T-helper 1 cell (primary cell): ENCODE results near the gene TMEM135.
A peak's percentile ranks its signal among the peaks of the same experiment; 100 is the strongest.
"Not testable (repeated sequence)": the region's sequence is repeated elsewhere in the genome, so short reads cannot be mapped to it uniquely, and the experiment has no call there.

ENCODE experiments used
- DNase-seq, 5 donors: peaks; one replicate each; pipeline ENCODE4 v3.0.0-alpha.2; 2012 to 2020

The TMEM135 gene

DNA sequence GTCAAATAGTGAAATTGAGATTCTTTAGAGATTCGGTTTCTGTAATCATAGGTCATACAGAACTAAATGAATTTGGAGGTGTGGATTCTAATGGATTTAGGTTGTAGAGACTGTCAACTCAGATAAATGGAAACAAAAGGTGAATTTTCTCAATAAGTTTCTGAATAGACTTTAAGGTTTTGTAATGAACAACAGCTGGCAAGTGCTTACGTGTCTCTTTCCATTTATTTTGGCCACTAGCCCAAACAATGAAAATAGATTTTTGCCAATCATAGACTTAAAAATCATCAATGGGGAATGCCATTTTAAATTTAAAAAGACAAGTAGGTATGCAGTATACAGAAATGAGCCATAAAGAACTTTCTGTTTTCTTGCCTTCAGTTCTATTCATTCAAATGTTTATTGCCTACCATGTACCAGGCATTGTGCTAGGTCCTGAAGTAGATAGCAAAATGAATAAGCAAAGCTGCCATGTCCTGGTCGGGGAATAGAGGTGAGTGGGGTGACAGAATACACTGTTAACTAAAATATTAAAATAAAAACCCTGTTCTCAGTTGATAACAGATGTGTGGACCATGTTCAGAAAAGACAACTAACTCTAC, 16.9 kb upstream of the TMEM135 start:
- no peak for DNase-seq

DNA sequence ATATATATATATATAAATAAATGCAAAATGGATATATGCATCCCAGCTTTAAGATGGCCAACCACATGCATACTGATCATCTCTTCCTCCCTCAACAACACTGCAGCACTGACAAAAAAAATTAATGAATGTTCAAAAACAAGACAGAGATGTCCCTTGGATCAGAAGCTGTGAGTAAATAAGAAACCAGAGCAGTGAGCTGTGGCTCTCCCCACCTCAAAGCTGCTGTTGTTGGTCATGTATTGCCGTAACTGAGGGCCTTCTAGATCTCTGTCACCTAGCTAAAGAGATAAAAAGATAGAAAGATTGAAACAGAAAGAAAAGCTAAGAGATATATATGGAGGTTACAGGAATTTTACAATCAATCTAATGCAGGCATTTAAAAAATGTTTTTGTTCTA, 15.5 kb upstream of the TMEM135 start:
- DNase-seq, result peak in 1 of 5 donors; percentile 58

DNA sequence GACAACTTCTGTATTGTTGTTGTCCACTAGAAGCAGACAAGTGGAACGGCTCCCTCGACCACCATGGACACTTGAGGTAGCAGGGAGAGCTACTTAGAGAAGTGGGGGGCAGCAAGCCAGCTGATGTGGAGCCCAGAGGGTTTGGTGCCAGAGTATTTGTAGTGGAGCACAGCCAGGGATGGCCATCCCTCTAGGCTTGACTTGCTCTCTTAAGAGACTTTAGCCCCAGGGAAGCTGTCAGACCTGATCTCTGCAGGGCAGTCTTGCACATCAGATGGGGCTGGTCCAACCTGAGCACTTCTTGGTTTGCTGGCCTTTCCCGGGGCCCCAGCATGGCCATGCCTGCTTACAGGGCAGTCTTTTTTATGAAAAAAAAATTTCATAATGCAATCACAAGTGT, 15.0 kb upstream of the TMEM135 start:
- DNase-seq, result no peak

DNA sequence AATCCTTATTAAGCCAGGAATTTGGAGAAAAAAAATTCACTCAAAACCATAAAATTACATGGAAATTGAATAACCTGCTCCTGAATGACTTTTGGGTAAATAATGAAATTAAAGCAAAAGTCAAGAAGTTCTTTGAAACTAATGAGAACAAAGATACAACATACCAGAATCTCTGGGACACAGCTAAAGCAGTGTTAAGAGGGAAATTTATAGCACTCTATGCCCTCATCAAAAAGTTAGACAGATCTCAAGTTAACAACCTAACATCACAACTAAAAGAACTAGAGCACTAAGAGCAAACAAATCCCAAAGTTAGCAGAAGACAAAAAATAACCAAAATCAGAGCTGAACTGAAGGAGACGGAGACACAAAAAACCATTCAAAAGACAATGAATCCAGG, 11.3 kb upstream of the TMEM135 start:
- DNase-seq, result not testable (repeated sequence)

DNA sequence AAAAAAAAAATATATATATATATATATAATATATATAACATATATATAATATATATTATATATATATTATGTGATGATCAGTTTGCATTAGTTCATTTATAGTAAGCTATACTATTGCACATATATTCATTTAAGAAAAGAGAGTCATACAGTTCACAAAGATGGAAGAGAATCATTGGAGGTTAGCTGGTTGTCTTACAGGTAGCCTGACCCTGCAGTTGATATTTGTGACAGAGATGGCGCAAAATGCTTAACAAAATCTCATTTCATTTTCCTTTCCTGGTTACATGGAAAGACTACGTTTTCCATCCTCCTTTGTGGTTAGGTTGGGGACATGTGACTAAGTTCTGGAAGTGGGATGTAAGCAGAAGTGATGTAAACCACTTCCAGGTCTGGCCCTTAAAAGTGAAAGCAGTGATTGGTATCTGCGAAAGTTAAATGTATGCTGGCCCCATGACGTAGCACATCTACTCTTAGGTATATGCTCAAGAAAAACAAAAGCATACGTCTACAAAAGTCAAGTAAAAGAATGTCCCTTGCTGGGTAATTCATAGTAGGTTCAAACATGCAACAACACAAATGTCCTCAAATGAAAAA, 7.2 kb upstream of the TMEM135 start:
- peak in 1 of 5 donors; percentile 41 for DNase-seq

DNA sequence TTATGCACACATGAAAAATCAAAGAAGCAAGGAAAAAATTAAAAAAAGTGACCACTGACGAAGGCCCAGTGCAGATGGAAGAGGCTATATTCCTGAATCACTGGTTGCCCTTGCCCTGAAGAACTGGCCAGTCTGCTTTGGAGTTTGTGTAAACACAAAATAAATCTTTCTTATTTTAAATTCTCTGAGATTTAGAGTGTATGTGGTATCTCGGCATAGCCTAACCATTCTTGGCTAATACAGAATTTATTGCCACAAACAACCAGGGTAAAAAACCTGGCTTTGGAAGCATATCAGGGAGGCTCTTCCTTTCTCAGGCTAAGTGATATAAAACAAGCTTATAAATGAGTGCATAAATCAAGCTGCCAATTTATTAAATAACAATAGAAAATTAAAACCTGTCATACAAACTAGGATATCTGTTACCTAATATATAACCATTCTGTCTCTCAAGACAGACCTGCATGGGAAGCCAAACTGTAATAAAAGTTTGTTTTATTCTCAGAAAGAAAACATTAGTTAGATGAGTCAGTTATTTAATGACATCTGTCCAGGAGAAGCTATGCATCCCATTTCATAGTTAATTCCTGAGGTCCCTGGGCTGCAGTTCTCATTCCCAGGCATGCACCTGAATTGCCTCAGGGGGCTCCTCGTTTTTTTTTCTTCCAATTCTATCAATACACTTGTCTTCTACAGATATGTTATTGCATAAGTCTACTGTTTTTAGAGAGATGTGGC, 6.1 kb upstream of the TMEM135 start:
- no peak for DNase-seq

DNA sequence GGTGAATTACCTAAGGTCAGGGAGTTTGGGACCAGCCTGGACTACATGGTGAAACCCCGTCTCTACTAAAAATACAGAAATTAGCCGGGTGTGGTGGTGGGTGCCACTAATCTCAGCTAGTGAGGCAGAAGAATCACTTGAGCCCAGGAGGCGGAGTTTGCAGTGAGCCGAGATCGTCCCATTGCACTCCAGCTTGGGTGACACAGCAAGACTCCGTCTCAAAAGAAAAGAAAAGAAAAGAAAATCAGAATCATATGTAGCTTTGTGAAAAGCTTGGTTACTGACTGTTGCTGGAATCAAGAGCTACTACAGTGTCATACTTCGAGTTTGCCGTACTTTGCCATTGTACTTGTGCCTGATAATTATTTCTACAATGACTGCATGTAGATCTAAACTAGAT, 4.2 kb upstream of the TMEM135 start:
- DNase-seq, result no peak

DNA sequence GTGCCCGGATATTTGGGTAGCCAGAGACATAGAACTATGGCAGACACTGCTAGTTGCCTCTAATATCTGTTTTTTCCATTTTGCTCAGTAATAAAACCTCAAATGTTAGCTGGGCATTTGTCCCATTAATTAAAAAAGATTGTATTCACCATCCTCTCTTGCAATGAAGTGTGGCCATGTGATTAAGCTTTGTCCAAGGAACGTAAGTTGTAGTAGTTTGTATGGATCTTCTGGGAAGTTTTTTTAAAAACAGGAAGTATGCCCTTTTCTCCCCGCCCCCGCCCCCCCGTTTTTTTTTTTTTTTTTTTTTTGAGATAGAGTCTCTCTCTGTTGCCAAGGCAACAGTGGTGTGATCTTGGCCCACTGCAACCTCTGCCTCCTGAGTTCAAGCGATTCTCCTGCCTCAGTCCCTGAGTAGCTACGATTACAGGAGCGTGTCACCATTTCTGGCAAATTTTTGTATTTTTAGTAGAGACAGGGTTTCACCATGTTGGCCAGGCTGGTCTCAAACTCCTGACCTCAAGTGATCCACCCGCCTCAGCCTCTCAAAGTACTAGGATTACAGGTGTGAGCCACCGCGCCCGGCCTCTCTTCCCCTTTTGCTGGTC, 1.7 kb upstream of the TMEM135 start:
- no peak for DNase-seq

DNA sequence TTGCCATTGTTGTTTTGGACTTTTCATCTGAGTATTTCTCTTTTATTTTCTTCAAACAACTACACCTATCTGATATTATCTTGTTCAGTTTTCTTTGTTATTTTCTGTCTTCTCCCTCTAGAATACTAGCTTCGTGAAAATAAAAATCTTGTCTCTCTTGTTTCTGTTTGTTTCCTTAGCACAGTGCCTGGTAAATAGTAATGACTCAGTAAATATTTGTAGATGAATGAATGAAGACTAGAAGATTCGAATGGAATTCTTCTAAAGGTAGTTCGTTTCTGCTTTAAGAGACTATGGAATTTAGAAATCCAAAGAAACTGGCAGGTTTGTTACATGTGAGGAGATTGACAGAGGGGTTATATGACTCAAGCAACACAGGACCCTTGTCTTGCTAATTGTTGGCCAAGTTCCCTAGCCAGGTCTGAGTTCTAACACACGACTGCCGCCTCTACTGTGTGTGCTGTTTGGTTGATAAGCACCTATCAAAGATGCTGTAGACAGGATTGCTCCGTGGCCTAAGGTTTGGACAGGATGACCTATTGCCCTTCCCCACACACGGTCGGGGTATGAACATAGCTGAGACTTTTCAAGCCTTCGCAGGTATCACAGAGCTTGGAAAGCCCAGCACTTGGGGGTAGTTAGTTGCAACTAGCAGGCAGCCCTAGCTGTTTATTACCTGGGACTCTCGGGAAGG, 831 bp upstream of the TMEM135 start:
- DNase-seq, result no peak

DNA sequence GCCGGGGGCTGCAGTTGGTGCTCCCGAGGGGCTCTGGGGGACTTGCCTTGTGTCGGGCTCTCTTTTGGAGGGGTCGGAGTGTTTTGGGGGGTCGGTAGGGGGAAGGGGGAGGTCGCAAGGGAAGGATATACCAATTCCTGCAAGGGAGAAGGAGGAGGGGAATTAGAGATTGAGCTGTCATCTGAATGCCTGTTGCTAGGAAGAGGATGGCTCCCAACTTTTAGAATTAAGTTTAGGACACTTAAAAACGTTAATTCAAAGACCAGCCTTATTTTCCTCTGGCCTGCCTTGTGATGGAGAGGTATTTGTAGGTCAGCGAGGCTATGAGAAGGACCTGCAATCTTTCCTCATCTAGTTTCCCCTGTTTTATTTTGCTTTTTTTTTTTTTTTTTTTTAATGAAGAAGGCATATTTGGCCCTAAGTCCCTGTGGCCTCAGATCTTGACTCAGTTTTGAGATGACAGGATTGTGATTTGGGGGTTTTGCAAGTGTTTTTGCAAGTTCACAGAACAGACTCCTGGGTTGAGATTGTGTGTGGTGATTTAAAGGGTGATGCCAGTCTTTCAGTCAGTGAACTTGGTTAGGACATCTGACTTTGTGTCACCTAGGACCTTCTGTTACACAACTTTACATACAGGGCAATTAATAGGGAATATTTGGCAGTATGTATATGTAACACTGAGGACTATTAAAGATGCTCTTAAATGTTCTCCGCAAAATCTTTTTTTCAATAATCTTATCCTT, 672 bp downstream of the TMEM135 start:
- peak in 1 of 5 donors; percentile 28 for DNase-seq

DNA sequence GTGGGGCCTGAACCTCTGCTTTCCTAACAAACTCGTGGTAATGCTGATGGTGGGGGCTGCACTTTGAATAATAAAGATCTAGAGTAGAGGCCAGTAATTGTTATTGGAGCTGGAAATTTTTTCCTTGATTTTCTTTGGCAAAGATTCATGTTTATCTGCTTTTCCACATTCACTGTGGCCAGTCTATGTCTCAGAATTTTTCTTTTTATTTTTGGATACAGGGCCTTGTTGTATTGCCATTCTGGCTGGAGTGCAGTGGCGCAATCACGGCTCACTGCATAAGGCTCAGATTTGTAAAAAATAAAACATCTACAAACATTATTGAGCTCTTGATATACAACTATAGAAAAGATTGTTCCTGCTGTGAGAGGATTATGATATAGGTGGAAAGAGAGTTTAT, 1.6 kb downstream of the TMEM135 start:
- DNase-seq, result no peak

DNA sequence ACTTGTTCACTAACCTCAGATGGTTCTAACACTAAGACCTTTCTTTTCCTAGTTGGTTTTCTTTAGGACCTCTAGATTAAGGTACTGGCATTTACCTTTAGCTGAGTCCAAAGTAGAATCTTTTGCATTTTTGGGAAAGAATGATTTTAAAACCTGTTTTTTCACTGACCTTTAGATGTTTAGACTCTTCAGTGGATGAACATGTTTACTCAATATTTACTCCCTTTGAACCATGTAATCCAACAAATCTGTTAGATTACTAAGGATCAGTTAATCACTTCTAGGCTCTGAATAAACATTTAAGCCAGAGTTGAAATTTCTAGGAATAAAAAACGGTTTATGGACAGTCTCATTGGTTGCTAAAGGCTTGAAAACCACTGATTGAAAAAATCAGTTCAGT, 6.2 kb downstream of the TMEM135 start:
- no peak for DNase-seq

DNA sequence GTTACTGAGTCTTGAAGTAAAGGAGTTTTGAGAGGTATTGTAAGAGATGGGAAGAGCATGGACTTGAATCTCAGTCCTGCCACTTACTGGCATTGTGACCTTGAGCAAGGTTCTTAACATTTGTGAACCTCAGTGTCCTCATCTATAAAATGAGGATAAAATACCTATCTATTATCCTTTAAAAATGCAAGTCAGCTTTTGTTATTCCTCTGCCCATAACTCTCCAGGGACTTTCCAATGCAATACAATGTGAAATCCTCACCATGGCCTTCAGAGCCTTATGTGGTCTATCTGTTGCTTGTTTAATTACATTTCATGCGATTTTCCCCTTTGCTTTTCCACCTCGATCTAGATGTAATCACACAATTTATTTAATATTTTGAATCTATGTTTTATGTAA, 9.1 kb downstream of the TMEM135 start:
- no peak for DNase-seq

DNA sequence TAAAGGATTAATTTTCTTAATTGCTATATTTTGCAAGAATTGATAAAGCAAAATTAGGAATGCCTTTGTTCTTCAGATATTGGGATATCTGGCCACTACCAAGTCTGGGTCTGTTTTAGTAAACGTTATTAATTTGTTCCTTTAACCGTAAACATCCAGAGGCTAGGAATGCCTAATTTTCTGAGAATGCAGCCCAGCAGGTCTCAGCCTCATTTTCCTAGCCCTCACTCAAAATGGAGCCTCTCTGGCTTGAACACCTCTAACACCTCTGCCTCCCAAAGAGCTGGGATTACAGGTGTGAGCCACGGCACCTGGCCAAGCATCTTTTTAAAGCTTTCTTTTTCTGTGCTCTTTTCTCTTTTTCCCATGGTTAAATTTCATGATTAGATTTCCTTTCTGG, 18.4 kb downstream of the TMEM135 start:
- no peak for DNase-seq

DNA sequence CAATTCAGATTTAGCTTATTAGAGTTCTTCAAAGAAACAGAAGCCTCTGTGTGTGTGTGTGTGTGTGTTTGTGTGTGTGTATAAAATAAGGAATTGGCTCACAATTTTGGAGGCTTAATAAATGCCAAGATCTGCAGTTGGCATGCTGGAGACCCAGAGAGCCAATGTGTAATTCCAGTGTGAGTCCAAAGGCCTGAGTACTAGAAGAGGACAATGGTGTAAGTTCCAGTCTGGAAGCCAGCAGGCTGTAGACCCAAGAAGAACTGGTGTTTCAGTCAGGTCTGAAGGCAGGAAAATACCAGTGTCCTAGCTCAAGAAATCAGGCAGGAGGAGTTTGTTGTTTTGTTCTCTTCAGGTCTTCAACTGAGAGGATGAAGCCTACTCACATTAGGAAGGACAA, 20.0 kb downstream of the TMEM135 start:
- no peak for DNase-seq

DNA sequence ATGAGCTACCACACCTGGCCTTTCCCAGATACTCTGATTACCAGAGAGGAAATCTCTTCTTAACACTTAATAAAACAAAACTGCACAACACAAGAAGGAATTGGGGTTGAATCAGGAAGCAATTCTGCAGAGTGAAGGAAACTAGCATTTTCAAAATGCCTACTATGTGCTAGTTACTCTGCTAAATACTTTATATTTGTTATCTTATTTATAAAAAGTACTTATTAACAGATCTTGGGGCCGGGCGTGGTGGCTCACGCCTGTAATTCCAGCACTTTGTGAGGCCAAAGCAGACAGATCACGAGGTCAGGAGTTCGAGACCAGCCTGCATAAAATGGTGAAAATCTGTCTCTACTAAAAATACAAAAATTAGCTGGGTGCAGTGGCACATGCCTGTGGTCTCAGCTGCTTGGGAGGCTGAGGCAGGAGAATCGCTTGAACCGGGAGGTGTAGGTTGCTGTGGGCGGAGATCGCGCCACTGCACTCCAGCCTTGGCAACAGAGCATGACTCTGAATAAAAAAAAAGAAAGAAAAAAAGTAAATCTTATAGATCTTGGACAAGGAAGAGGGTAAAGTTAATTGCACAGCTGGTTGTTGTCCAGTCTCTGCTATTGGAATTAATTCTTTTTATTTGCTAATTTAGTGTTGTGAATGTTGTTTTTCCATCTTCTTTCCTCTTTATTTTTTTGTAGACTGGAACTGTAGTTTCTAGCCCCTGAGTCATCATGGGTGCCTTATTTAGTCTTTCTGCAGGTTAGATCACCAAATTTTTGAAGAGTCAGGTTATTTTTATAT, 22.1 kb downstream of the TMEM135 start:
- no peak for DNase-seq

DNA sequence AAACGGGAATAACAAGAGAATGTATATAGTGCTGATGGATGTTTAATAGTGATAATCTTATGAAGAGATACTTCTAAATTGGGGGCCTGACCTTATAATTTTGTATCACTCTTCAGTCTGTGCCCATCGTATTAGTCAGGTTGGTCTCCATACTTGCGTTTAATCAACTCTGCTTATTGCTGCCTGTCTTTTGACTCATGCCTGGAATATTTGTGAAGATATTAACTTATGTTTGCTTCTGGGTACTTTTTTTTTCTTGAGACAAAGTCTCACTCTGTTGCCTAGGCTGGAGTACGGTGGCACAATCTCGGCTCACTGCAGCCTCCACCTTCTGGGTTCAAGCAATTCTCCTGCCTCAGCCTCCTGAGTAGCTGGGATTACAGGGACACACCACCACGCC, 24.0 kb downstream of the TMEM135 start:
- DNase-seq, result no peak

DNA sequence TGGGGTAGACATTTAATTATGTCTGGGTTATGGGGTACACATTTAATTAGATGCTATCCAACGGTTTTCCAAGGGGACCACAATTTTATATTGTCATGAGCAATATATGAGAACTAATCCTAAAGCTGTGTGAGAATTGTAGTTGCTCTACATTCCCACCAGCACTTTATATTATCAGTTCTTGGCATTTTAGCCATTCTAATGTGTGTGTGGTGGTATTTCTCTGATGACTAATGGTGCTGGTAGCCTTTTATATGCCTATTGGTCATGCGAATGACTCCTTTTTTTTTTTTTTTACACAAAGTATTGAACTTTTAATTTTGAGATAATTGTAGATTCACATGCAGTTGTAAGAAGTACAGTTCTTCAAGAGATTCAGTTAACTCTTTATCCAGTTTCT, 26.2 kb downstream of the TMEM135 start:
- no peak for DNase-seq

DNA sequence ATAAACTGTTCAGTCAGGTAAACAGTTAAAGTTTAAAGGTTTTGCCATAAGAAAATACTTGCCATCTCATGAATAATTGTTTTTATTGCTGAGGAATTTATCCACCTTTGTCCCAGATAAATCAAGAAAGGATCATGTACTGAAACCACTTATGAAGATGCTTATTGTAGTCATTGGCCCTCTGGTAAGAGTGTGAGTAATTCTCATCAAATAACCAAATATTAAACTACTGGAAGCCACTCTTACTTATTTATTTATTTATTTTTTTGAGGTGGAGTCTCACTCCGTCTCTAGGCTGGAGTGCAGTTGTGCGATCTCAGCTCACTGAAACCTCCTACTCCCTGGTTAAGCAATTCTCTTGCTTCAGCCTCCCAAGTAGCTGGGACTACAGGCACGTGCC, 35.1 kb downstream of the TMEM135 start:
- DNase-seq, result no peak

DNA sequence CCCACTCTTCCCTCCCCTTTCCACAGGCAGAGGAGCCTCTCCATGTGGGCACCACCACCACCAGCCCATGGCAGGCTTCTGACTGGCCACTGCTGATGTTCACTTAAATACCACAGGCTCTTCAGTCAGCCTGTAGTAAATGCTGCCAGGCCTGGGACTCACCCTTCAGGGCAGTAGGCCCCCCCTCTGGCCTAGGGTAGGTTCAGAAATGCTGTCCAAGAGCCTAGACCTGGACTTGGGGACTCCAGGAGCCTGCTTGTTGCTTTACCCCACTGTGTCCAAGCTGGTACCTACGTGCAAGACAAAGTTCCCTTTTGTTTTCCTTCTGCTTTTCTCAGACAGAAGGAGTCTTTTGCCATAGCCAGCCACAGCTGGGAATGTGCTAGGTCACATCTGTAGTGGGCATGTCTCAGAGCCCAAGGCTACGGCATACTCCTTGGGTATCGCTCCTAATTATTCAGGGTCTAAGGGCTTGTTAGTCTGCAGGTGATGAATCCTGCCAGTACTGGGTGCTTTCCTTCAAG, 38.6 kb downstream of the TMEM135 start:
- DNase-seq, result no peak

DNA sequence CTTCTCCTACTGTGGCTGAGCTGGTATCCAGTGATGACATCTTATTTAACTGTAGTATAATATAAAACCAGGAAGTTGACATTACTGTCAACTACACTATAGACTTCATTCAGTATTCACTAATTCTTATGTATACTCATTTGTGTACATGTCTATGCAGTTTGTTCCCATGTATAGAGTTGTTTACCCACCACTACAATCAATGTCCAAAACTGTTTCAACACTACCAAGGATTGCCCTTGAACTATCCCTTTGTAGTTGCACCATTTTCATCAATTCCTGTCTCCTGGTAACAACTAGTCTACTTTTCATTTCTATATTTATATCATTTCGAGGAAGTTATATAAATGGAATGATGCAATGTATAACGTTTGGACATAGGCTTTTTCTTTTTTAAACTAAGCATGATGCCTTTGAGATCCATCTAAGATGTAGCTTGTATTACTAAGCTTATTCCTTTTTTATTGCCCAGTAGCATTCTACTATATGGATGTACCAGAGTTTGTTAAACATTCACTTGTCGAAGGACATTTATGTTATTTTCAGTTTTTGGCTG, 39.2 kb downstream of the TMEM135 start:
- DNase-seq, result no peak
